ENCODE results near the gene HSBP1. TPM values are rescaled to one million over a fixed set of nuclear protein-coding genes. Genes with fewer than 3 reads are reported as not detected.

Gene HSBP1
- 16.0 and 39.6 TPM in 2 replicates for total RNA-seq

GRCh38 chr16:83807710-83808572 is at the start of gene HSBP1:
HSBP1 (plus strand) TSS chr16:83807978; CDS start chr16:83808077, 99 bp downstream.

Other genes with a start within 250 kb of the HSBP1 start
- 1.3 and 3.2 TPM in 2 replicates for gene MLYCD, start 91.1 kb downstream of the HSBP1 start, total RNA-seq
- gene OSGIN1, start 145.3 kb downstream of the HSBP1 start, total RNA-seq: 1.6 and 3.5 TPM in 2 replicates
- gene NECAB2, start 160.3 kb downstream of the HSBP1 start, total RNA-seq: 1.3 TPM in 1 of 2 replicates, not detected in the other
- not detected in 2 replicates for gene SLC38A8, start 234.8 kb downstream of the HSBP1 start, total RNA-seq